ENCODE measurements around the gene MYRIP.

- TF ChIP-seq EZH2 (IDR thresholded peaks at IDR 0.05; ENCODE audit: low read length, unreplicated experiment) (no peak), EZH2phosphoT487 (IDR thresholded peaks at IDR 0.05; ENCODE audit: borderline replicate concordance, low read length) (no peak)
These were observed 215.1 kb downstream of the MYRIP start for GRCh38 chr3:40024526-40024925.
